ENCODE measurements around the gene AMMECR1.

The AMMECR1 gene

DNA sequence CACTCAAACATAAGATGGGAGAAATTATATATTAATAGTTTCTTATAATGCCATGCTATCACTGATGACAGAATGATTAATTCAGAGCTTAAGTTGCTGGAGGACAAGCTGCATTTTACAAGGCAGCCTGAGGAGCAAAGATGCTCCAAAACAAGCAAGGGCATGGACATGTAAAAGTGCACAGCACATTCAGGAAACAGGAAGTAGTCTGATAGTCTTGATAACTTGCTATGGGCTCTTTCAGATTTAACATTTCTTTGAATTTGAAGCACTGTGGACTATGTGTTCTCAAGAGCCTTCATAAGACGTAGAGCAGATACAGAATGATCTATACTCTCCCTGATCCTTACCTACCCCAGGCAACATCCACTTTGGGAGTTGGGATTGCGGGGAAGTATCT is 50.0 kb downstream of the AMMECR1 start:
- no peak overlapping the region for H3K4me3 ChIP-seq (ENCODE audit: low read depth, low read length)
- TF ChIP-seq, protein P1, sequence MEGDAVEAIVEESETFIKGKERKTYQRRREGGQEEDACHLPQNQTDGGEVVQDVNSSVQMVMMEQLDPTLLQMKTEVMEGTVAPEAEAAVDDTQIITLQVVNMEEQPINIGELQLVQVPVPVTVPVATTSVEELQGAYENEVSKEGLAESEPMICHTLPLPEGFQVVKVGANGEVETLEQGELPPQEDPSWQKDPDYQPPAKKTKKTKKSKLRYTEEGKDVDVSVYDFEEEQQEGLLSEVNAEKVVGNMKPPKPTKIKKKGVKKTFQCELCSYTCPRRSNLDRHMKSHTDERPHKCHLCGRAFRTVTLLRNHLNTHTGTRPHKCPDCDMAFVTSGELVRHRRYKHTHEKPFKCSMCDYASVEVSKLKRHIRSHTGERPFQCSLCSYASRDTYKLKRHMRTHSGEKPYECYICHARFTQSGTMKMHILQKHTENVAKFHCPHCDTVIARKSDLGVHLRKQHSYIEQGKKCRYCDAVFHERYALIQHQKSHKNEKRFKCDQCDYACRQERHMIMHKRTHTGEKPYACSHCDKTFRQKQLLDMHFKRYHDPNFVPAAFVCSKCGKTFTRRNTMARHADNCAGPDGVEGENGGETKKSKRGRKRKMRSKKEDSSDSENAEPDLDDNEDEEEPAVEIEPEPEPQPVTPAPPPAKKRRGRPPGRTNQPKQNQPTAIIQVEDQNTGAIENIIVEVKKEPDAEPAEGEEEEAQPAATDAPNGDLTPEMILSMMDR (IDR thresholded peaks at IDR 0.05; ENCODE audit: borderline replicate concordance, insufficient read depth, low read depth, low read length) = no peak

DNA sequence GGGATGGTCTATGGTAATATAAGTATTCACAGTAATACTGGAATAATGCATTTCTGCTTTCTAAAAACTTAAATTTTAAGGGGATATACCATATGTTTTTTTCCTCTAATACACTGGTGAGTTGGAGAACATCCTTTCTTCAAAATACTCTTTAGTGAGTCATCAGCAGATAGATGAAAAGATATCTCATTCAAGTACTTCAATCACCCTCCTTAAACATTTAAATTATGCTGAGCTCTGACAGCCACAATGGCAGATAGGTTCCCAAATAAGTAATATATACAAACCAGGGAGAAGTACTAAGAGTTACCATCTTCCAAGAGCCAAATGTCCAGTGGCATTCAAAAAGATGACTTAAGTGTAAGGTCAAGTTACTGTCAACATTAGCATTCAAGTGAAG is 52.2 kb downstream of the AMMECR1 start:
- no peak overlapping the region for H3K4me3 ChIP-seq (ENCODE audit: low read depth, low read length)
- TF ChIP-seq, protein P1 (IDR thresholded peaks at IDR 0.05; ENCODE audit: borderline replicate concordance, insufficient read depth, low read depth, low read length) = no peak

DNA sequence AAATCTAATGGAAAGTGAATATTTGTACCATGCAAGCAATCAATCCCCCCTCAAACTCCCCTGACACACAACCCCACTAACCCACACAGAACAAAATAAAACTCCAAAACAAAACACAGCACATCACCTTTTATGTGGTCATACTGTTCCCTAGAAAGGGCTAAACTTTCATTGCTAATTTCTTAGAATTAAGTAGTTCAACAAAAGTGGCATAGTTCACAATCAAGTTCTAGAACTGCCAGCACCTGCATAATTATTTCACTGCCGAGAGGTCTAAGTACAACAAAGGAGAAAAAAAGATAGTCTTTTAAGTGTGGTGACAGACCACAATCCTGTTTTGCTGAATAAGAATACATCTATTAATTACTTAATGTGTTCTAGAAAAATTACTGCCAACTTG is 58.8 kb downstream of the AMMECR1 start:
- TF ChIP-seq, protein P1 (IDR thresholded peaks at IDR 0.05; ENCODE audit: borderline replicate concordance, insufficient read depth, low read depth, low read length) = no peak
- no peak overlapping the region for H3K4me3 ChIP-seq (ENCODE audit: low read depth, low read length)

DNA sequence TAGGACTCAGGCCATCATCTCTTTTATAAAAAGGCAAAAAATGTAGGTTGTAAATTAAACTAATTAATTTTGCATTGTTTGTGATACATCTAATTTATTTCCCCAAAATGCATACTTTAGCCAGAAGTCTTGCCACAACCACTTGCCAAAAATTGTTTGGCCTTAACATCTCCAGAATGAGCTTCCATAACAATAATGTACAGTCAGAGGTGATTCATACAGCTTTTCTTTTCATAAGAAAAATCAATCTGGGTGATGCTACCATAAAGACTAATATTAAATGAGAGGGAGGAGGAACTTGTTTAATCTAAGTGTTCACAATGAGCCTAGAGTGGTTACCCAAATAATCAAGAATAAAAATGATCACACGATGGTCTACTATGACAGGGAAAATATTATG is 59.3 kb downstream of the AMMECR1 start:
- no peak overlapping the region for H3K4me3 ChIP-seq (ENCODE audit: low read depth, low read length)
- TF ChIP-seq, protein P1 (IDR thresholded peaks at IDR 0.05; ENCODE audit: borderline replicate concordance, insufficient read depth, low read depth, low read length) = no peak

DNA sequence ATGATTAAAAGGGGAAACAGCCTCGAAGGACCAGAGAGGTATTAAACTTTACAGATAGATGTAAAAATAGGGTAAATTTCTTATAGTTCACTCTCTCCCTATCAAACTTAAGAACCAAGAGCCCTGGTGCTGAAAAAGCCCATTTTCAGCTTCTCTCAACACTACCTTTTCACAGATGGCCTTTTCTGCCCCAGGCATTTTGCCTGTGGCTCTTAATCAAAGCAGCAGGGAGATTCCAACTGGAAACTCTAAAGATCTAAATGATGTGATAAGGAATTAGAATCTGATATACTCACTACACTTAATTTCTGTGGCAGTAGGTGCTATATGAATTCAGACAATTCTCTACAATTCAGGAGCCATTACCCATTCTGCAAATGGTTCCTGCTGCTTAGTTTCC is 60.0 kb downstream of the AMMECR1 start:
- TF ChIP-seq, protein P1 (IDR thresholded peaks at IDR 0.05; ENCODE audit: borderline replicate concordance, insufficient read depth, low read depth, low read length) = no peak
- H3K4me3 ChIP-seq (ENCODE audit: low read depth, low read length) = no peak overlapping the region

DNA sequence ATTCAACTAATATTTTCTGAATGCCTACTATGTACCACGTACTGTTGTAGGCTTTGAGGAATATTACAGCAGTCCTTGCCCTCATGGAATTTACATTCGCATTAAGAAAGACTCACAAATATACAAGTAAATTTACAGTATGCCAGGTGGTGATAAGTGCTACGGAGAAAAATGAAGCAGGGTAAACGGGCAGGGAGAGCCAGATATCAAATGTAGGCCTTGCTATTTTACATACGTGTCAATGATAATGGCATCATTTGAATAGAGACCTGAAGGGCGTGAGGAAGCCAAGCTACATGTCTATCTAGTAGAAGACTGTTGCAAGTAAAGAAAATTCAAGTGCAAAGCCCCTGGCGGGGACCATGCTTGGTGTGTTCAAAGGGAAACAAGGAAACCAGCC is 65.2 kb downstream of the AMMECR1 start:
- TF ChIP-seq, protein P1 (IDR thresholded peaks at IDR 0.05; ENCODE audit: borderline replicate concordance, insufficient read depth, low read depth, low read length) = no peak
- no peak overlapping the region for H3K4me3 ChIP-seq (ENCODE audit: low read depth, low read length)

DNA sequence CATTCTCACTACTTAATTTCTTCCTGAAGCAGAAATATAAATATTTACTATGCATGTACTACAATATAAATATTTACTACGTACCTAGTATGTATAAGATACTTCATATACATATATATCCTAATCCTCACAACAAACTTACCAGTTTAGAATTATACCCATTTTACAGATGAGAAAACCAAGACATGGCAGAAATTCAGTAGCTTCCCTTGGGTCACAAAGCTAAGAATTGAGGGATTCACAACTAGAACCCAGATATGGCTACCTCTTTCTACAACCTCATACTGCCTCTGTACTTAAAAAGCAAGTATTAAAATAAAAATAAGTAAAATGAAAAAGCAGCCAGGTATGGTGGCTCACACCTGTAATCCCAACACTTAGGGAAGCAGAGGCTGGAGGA is 65.9 kb downstream of the AMMECR1 start:
- TF ChIP-seq, protein P1 (IDR thresholded peaks at IDR 0.05; ENCODE audit: borderline replicate concordance, insufficient read depth, low read depth, low read length) = no peak
- H3K4me3 ChIP-seq (ENCODE audit: low read depth, low read length) = no peak overlapping the region
